ENCODE data around the gene C11orf16.
"Not testable (repeated sequence)": the region's sequence is repeated elsewhere in the genome, so short reads cannot be mapped to it uniquely, and the experiment has no call there.

DNA sequence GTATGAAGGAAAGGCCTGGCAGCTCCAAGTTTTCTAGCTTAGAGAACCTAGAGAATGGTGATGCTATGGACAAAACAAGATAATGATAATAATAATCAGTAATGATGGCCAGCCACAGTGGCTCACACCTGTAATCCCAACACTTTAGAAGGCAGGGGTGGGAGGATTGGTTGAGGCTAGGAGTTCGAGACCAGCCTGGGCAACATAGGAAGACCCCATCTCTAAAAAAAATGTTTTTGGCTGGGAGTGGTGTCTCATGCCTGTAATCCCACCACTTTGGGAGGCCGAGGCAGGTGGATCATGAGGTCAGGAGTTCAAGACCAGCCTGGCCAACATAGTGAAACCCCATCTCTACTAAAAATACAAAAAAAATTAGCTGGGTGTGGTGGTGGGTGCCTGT, 3.0 kb upstream of the C11orf16 start:
- not testable (repeated sequence) for TF ChIP-seq JUN (IDR thresholded peaks at IDR 0.05; ENCODE audit: borderline replicate concordance, low read depth, low read length); JUN (CRISPR knock-in tag; IDR thresholded peaks at IDR 0.05; ENCODE audit: borderline replicate concordance); SIN3A (IDR thresholded peaks at IDR 0.05; ENCODE audit: borderline replicate concordance in 2 of 2, control insufficient read depth in 1 of 2, low read depth in 2 of 2, low read length in 2 of 2); ZFP1 (CRISPR knock-in tag; IDR thresholded peaks at IDR 0.05); EP300 (IDR thresholded peaks at IDR 0.05; ENCODE audit: low read length); BHLHE40 (IDR thresholded peaks at IDR 0.05; ENCODE audit: low read length); RAD21 (CRISPR knock-in tag; conservative IDR thresholded peaks at IDR 0.05 in 1 of 2, IDR thresholded peaks at IDR 0.05 in 1 of 2); ZNF384 (IDR thresholded peaks at IDR 0.05; ENCODE audit: low read depth, low read length); RFX5 (IDR thresholded peaks at IDR 0.05; ENCODE audit: low read depth, low read length); ZNF274 (IDR thresholded peaks at IDR 0.05; ENCODE audit: borderline replicate concordance, low read depth, low read length); ZNF764 (CRISPR knock-in tag; IDR thresholded peaks at IDR 0.05; ENCODE audit: low read depth); ZNF586 (CRISPR knock-in tag; conservative IDR thresholded peaks at IDR 0.05); U2AF1 (optimal IDR thresholded peaks at IDR 0.05; ENCODE audit: low read depth, low read length)
- TF ChIP-seq, protein P1, sequence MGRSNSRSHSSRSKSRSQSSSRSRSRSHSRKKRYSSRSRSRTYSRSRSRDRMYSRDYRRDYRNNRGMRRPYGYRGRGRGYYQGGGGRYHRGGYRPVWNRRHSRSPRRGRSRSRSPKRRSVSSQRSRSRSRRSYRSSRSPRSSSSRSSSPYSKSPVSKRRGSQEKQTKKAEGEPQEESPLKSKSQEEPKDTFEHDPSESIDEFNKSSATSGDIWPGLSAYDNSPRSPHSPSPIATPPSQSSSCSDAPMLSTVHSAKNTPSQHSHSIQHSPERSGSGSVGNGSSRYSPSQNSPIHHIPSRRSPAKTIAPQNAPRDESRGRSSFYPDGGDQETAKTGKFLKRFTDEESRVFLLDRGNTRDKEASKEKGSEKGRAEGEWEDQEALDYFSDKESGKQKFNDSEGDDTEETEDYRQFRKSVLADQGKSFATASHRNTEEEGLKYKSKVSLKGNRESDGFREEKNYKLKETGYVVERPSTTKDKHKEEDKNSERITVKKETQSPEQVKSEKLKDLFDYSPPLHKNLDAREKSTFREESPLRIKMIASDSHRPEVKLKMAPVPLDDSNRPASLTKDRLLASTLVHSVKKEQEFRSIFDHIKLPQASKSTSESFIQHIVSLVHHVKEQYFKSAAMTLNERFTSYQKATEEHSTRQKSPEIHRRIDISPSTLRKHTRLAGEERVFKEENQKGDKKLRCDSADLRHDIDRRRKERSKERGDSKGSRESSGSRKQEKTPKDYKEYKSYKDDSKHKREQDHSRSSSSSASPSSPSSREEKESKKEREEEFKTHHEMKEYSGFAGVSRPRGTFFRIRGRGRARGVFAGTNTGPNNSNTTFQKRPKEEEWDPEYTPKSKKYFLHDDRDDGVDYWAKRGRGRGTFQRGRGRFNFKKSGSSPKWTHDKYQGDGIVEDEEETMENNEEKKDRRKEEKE (IDR thresholded peaks at IDR 0.05; ENCODE audit: borderline replicate concordance in 1 of 2, control insufficient read depth in 1 of 2, low read depth in 2 of 2, low read length in 1 of 2), result not testable (repeated sequence)
- TF ChIP-seq, protein P2, sequence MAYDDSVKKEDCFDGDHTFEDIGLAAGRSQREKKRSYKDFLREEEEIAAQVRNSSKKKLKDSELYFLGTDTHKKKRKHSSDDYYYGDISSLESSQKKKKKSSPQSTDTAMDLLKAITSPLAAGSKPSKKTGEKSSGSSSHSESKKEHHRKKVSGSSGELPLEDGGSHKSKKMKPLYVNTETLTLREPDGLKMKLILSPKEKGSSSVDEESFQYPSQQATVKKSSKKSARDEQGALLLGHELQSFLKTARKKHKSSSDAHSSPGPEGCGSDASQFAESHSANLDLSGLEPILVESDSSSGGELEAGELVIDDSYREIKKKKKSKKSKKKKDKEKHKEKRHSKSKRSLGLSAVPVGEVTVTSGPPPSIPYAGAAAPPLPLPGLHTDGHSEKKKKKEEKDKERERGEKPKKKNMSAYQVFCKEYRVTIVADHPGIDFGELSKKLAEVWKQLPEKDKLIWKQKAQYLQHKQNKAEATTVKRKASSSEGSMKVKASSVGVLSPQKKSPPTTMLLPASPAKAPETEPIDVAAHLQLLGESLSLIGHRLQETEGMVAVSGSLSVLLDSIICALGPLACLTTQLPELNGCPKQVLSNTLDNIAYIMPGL (CRISPR knock-in tag; IDR thresholded peaks at IDR 0.05), result not testable (repeated sequence)

Measured in K562 (cell line).